Ovary (tissue), 3 donors: ENCODE data around the gene PLD2.

Source experiments
- CTCF ChIP-seq, 3 donors: fragments of 450-650 bp in 2 of 3; fragments of 200-600 bp in 1 of 3; IDR thresholded peaks; one replicate each; pipeline versions ENCODE4 v1.5.1 to v1.8.0; 2016 to 2022; ENCODE audit warnings: antibody characterized with exemption in 3 of 3, mild to moderate bottlenecking in 1 of 3
- POLR2A ChIP-seq: fragments of 450-650 bp; IDR thresholded peaks from one replicate; pipeline ENCODE4 v1.6.1; 2017; ENCODE audit warnings: antibody characterized with exemption, mild to moderate bottlenecking, moderate library complexity
- donor health status: DM: no; HTN: no; CAD: no.

- no peak for TF ChIP-seq POLR2A
- TF ChIP-seq CTCF (IDR thresholded peaks at IDR 0.05) = no peak
Observed at GRCh38 chr17:4788159-4788806, 18.7 kb upstream of the PLD2 start.
